Breast epithelium (tissue), 3 donors: ENCODE results near the gene AK1.

Experiments
- POLR2A ChIP-seq: fragments of 450-650 bp; IDR thresholded peaks from one replicate; pipeline ENCODE4 v1.6.1; 2016; ENCODE audit warnings: antibody characterized with exemption, mild to moderate bottlenecking, moderate library complexity
- TF ChIP-seq, protein P1 (sequence below), 3 donors: fragments of 450-650 bp; IDR thresholded peaks; one replicate each; pipeline ENCODE4 v1.5.1; 2016 to 2017; ENCODE audit warnings: antibody characterized with exemption in 3 of 3, mild to moderate bottlenecking in 3 of 3, moderate library complexity in 3 of 3

DNA sequence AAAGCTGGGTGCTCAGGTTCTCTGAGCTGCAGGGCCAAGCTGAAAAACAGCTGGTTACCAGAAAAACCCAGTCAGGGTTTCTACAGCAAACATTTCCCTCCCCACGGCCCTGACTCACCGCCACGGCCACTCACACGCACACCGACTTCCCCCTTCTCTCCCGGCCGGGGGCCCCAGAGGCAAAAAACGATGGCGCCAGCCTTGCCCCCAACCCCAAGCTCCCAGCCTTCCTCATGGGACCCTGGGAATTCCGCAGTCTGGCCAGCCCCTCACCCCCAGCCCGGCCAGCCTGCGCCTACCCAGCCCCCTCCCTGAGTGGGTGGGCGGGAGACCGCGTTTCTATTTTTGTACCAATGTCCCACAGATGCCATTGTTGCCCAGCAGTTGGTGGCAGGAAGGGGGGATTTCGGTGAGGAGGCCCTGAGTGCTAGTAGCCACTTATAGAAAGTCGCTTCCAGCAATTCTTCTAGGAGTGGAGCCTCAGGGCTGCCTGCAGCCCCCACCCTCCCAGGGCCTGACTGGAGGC, 41.4 kb downstream of the AK1 start:
- TF ChIP-seq, protein P1, sequence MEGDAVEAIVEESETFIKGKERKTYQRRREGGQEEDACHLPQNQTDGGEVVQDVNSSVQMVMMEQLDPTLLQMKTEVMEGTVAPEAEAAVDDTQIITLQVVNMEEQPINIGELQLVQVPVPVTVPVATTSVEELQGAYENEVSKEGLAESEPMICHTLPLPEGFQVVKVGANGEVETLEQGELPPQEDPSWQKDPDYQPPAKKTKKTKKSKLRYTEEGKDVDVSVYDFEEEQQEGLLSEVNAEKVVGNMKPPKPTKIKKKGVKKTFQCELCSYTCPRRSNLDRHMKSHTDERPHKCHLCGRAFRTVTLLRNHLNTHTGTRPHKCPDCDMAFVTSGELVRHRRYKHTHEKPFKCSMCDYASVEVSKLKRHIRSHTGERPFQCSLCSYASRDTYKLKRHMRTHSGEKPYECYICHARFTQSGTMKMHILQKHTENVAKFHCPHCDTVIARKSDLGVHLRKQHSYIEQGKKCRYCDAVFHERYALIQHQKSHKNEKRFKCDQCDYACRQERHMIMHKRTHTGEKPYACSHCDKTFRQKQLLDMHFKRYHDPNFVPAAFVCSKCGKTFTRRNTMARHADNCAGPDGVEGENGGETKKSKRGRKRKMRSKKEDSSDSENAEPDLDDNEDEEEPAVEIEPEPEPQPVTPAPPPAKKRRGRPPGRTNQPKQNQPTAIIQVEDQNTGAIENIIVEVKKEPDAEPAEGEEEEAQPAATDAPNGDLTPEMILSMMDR (IDR thresholded peaks at IDR 0.05) = no peak
- TF ChIP-seq POLR2A = no peak
